Stimulated activated CD4-positive, alpha-beta T cell treated with anti-CD3 and anti-CD28 coated beads, TNF-alpha, amount 100 ng/mL, for 24 hours (primary cell): ENCODE data around the gene GABRB3.

ENCODE experiments used
- DNase-seq, 3 experiments: peaks; one replicate each; pipeline ENCODE4 v3.0.0-alpha.2; 2020; ENCODE audit warnings: low read depth in 3 of 3

The GABRB3 gene

DNA sequence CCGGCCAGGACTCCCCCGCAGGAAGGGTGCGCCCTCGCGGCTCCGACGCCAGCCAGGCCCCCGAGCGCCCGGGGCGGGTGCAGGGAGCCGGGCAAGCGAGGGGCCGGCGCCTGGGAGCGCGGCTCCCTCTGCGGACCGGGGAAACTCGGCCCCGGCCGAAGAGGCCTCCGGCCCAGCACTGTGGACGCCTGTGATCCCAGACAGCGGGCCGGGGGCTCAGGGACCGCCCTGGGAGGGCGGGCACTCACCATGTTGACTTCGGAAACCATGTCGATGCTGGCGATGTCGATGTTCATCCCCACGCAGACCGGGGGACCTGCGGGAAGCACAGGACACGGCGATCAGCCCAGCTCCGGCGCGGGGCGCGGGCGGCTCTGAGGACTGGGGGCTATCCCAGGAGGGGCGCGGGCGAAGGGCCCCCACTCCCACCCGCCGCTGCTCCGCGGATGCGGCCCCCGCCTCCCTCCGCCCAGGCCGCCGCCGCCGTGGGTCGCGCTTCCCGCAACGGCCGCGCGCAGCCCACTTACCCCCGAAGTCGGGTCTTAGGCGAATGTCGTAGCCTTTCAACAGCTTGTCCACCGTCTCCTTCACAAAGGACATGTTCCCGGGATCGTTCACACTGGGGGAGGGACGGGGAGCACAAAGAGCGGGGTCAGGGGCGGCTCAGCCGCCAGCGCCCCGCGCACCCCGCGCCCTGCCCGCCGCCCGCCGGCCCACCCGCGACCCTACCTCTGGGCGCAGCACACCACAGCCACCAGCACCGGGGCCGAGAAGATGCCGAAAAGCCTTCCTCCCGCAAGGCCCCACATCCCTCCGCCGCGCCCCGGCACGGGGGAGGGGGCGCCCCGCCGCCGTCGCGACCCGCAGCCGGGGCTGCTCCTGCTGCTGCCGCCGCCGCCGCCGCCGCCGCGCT is at the start of gene GABRB3:
TSS of gene GABRB3 (minus strand) at position 913 of the 913 bp plus-strand sequence.
- no peak for DNase-seq

GRCh38 chr15:26807517-26808427 is 34.9 kb upstream of the GABRB3 start:
- DNase-seq = no peak

- no peak for DNase-seq
These were observed 33.7 kb upstream of the GABRB3 start for GRCh38 chr15:26806574-26806973.

DNA sequence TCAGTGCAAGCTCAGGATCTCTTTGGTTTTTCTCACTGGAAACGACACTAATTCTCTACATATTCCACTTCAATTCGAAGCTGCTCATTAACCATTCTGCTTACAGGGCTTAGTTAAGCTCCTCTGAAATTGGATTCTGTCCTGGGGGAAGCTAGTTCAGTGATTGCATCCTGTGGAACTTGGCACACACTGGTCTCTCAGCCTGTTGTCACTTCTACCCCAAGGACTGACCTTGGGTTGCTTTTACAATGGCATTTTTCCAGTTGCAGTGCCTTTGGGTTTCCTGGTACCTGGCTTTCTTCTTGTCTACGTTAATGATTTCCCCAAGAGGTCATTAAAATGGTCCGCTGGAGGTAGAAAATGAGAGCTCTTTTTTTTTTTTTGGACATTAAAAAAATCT is 33.3 kb upstream of the GABRB3 start:
- no peak for DNase-seq

DNA sequence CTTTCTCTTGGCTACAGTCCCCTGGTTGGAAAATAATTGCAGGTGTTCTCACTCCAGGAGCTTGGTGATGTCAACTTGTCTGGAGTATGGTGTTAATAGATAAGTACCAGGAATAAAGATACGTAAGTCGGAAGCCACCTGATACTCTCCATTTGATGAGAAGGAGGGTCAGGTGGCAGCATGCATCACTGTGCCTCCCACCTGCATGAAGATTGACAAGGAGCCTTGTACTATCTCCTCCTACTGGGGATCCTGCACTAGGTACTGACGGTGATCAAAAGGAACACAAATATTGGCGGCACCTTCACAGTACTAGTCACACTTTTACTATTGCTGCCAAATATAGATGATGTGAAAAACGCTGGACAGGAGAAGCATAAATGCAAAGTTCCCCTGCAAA is 32.6 kb upstream of the GABRB3 start:
- no peak for DNase-seq

- DNase-seq = no peak
These were observed 31.4 kb upstream of the GABRB3 start for GRCh38 chr15:26804063-26804804.

DNA sequence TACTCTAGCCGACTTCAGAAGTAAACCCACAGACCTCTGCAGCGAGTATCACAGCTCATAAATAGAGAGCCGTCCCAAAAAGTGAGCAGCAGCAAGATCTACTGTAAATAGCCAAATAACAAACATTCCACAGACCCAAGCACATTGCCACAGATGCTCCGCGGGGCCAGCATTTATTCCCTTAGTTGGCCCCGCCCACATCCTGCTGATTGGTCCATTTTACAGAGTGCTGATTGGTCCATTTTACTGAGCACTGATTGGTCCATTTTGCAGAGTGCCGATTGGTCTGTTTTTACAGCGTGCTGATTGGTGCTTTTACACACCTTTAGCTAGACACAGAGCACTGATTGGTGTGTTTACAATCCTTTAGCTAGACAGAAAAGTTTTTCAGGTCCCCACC is 17.3 kb upstream of the GABRB3 start:
- DNase-seq = no peak

DNA sequence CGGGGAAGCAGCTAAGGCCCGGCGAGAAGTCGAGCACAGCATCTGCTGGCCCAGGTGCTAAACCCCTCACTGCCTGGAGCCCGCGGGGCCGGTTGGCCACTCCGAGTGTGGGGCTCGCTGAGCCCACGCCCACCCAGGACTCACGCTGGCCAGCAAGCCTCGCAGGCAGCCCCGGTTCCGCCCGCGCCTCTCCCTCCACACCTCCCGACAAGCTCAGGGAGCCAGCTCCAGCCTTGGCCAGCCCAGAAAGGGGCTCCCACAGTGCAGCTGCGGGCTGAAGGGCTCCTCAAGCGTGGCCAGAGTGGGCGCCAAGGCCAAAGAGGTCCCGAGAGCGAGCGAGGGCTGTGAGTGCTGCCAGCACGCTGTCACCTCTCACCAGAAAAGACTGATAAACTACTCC is 8.9 kb upstream of the GABRB3 start:
- DNase-seq = no peak

DNA sequence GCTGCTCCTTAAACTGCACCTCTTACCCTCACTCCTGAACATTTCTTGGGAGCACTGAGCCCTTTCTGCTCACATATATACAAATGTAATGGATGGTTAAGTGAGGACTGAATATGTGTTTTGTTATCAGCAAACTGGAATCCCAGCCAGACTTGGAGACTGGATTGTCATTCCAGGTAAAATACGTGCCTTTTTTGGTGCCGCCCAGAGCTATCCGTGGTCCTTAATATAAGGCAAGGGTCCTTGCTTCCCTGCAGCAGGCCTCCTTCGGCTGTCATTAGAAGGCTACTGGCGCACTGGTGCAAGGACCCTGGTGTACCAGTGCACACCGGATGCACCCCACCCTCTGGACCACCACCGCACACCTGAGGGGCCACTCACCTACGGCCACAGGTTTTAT is 1.1 kb upstream of the GABRB3 start:
- DNase-seq = no peak

DNA sequence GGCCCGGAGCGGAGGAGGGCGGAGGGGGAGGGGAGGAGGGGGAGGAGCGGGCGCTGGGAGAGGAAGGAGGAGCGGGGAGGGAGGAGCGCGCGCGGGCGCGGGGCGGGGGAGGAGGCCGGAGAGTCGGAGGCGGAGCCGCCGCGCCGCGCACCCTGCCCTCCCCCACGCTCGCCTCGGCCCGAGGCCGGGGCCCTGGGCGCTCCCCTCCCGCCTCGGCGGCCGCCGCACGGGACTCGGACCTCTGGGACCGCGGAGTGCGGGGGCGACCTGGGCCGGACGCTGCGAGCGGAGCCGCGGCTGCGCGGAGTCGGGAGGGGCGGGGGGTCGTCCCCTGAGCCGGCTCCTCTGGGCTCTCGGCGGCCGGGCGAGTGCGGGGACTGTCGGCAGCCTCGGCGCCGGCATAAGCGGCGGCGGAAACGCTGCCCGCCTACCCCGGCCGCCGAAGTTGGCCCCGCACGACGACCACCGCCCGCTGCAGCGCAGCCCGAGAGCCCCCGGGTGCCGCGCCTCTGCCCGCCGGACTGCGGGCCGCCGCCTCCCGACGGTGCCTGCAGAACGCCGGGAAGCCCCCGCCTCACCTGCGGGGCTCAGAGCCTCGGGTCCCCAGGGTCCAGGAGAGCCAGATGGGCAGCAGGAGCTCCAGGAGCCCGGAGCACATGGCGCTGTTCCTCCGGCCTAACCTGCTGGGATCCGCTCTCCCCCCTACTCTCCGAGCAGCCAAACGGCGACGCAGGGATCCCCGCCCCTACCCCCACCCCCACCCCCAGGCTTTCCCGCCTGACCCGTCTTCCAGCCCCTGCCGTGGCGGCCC is 406 bp upstream of the GABRB3 start:
- DNase-seq = peak in 1 of 3 experiments; percentile 6

DNA sequence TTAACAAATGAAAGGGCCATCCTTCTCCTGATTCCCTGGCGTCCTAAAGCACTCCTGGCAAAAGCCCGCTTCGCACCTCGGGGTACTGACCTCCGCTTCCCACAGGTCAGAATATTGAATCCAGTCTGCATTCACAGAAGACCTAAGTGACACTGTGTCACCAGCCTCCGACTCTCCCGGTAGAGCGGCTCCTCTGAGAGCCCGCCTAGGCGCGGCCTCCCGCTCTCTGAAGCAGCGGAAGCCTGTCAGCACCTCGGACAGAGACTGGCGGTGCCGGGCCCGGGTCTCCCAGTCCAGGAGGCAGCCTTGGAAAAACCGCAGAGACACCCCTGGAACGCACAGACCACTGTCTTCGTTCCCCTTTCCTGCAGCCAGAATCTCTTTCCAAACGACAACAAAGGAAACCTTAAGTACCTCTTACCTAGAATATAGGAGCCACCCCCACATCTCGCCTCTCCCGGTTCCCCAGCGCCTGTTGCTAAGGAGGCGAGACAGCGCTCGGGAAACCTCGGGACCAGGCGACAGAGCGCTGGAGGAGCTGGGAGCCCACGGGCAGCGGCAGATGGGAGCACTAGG is 1.2 kb downstream of the GABRB3 start:
- no peak for DNase-seq

GRCh38 chr15:26771168-26771567 is 1.7 kb downstream of the GABRB3 start:
- DNase-seq = no peak

- DNase-seq = no peak
These were observed 5.6 kb downstream of the GABRB3 start for GRCh38 chr15:26767169-26767670.

DNA sequence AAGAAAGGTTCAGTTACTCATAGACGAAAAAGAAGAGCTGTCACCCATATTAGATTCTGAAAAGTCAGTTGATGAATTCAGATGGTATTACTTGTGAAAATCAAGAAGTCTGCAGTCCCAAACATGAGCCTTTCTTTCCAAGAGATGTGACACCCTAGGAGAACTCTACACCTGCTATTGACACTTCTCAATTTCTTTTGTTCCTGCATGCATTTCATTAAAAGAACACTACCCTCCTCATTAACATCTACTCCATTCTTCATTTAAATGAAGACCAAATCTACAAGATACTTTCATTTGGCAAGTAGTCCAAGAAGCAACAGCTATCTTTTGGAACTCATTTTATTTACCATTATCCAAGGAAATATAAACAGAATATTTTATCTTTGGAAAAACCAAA is 6.6 kb downstream of the GABRB3 start:
- DNase-seq = no peak

DNA sequence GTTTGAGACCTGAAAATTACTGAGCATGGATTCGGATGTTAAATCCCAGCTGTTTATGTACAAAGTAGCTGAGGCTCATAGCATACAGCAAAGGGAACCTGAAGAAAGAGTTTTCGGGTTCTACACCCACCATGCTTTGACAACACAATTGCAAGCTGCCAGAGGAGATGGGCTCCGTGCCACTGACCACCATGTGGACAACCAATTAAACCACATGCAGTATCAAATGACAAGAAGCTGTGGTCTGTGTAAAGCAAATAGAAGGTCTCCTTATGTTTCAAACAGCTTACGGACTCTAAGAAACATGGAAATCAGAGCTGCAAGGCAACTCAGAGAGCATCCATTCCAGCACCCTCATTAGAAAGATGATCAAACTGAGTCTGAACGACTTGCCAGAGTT is 12.9 kb downstream of the GABRB3 start:
- DNase-seq = no peak

DNA sequence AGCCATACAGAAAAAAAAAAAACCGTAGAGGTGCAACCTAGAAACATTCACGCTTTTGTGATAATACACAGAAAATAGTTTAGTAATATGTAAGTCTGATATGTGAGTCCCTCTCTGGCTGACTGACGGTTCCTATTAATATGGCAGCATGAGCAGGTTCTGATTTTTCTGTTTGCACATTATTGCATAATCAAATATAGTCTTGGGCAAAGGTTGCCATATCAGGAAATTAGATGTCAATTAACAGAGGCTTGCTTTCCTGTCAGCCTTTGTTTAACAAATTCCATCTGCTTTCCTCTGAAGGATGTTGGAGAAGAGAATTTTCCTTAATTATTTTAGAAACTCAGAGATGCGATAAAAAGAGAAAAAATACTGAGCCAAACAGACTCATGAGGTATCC is 14.8 kb downstream of the GABRB3 start:
- DNase-seq = no peak

- no peak for DNase-seq
These were observed 15.7 kb downstream of the GABRB3 start for GRCh38 chr15:26757141-26757540.

DNA sequence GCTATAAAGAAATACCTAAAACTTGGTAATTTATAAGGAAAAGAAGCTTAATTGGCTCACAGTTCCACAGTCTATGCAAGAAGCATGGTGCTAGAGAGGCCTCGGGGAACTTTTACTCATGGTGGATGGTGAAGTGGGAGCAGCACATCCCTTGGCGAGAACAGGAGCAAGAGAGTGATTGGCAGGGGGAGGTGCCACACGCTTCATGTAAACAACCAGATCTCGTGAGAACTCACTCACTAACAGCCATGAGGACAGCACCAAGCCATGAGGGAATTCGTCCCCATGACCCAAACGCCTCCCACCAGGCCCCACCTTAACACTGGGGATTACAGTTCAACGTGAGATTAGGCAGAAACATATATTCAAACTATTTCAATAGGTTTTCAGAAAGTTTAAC is 28.0 kb downstream of the GABRB3 start:
- no peak for DNase-seq

- DNase-seq = no peak
These were observed 33.1 kb downstream of the GABRB3 start for GRCh38 chr15:26739791-26740190.

- DNase-seq = no peak
These were observed 33.9 kb downstream of the GABRB3 start for GRCh38 chr15:26738996-26739395.
